H1 (cell line): ENCODE data around the gene MYBPHL. TPM values are rescaled to one million over a fixed set of nuclear protein-coding genes. Genes with fewer than 3 reads are reported as not detected.

Experiments used
- CTCF ChIA-PET: fragments of 300-600 bp; sonication (Branson Sonifier 250); formaldehyde crosslinking; loops from one replicate; lab custom pipeline; 2021; ENCODE audit not compliant: partially characterized antibody; lab: Charles Lee
- POLR2A ChIA-PET: fragments of 300-600 bp; sonication (Branson Sonifier 250); formaldehyde crosslinking; loops from one replicate; lab custom pipeline; 2021; ENCODE audit warnings: inconsistent platforms; ENCODE audit not compliant: partially characterized antibody; lab: Charles Lee
- DNase-seq, 2 experiments: peaks; one replicate each; pipeline versions ENCODE4 v3.0.0 to v3.0.0-alpha.2; 2010 to 2022; ENCODE audit warnings: low spot score in 2 of 2, low read depth in 1 of 2, mixed read lengths in 1 of 2
- FAIRE-seq: peaks from 2 replicates; lab custom pipeline; 2011; peaks lifted over from hg19 to GRCh38; lab: Jason Lieb, UNC
- H2AFZ ChIP-seq: 2 replicates; pipeline ENCODE4 v1.8.1; 2012; ENCODE audit warnings: low read length, inconsistent platforms
- H2AK5ac ChIP-seq: 2 replicates; pipeline ENCODE4 v1.6.1; 2013; ENCODE audit warnings: low read depth, low read length
- H2BK120ac ChIP-seq: replicated peaks from 2 replicates; pipeline ENCODE3; 2013; ENCODE audit warnings: low read depth, low read length, inconsistent platforms
- H2BK12ac ChIP-seq: 2 replicates; pipeline ENCODE4 v1.6.1; 2013; ENCODE audit warnings: low read depth, low read length
- H2BK15ac ChIP-seq: 2 replicates; pipeline ENCODE4 v1.6.1; 2013; ENCODE audit warnings: low read length
- H2BK20ac ChIP-seq: 2 replicates; pipeline ENCODE4 v1.6.1; 2013; ENCODE audit warnings: low read length
- H2BK5ac ChIP-seq: 2 replicates; pipeline ENCODE4 v1.6.1; 2013; ENCODE audit warnings: low read depth, low read length
- H3K14ac ChIP-seq: 2 replicates; pipeline ENCODE4 v1.6.1; 2013; ENCODE audit warnings: inconsistent platforms; ENCODE audit not compliant: insufficient read length
- H3K18ac ChIP-seq: 2 replicates; pipeline ENCODE4 v1.6.1; 2013; ENCODE audit warnings: low read length; ENCODE audit errors: extremely low read depth
- H3K23ac ChIP-seq: 2 replicates; pipeline ENCODE4 v1.6.1; 2013; ENCODE audit warnings: inconsistent platforms; ENCODE audit not compliant: insufficient read length
- H3K23me2 ChIP-seq: 2 replicates; pipeline ENCODE4 v1.6.1; 2013; ENCODE audit warnings: low read depth, low read length
- H3K27ac ChIP-seq: 2 replicates; pipeline ENCODE4 v1.6.1; 2011; ENCODE audit warnings: low read depth, low read length, inconsistent platforms
- H3K27me3 ChIP-seq, 4 experiments: replicated peaks in 1 of 4; 1 replicate in 1 of 4; 2 replicates in 3 of 4; pipeline versions ENCODE4 v1.6.1 to v1.8.1; 2011 to 2013; ENCODE audit warnings: low read length in 3 of 4, mild to moderate bottlenecking in 3 of 4, inconsistent platforms in 2 of 4, mixed read lengths in 2 of 4, moderate library complexity in 1 of 4; ENCODE audit not compliant: control insufficient read depth in 3 of 4, insufficient read depth in 3 of 4; ENCODE audit errors: extremely low read depth in 1 of 4
- H3K36me3 ChIP-seq, 4 experiments: 2 replicates each; pipeline versions ENCODE4 v1.6.1 to v1.8.1; 2011 to 2013; ENCODE audit warnings: mild to moderate bottlenecking in 4 of 4, low read length in 3 of 4, moderate library complexity in 2 of 4, control low read depth in 1 of 4, inconsistent platforms in 1 of 4; ENCODE audit not compliant: insufficient read depth in 4 of 4, control insufficient read depth in 2 of 4
- H3K4ac ChIP-seq: replicated peaks from 2 replicates; pipeline ENCODE3; 2013; ENCODE audit warnings: low read length, low read depth, mixed read lengths, inconsistent platforms; ENCODE audit not compliant: insufficient read length
- H3K4me1 ChIP-seq, 4 experiments: replicated peaks in 1 of 4; 1 replicate in 1 of 4; 2 replicates in 3 of 4; pipeline versions ENCODE4 v1.6.1 to v1.8.1; 2011 to 2013; ENCODE audit warnings: low read length in 3 of 4, inconsistent platforms in 2 of 4, mixed read lengths in 1 of 4; ENCODE audit not compliant: insufficient read depth in 4 of 4, control insufficient read depth in 3 of 4
- H3K4me2 ChIP-seq, 2 experiments: 2 replicates each; pipeline versions ENCODE4 v1.6.1 to v1.8.1; 2011 to 2013; ENCODE audit warnings: low read depth in 2 of 2, low read length in 2 of 2, control low read depth in 1 of 2, inconsistent platforms in 1 of 2, mild to moderate bottlenecking in 1 of 2; ENCODE audit not compliant: insufficient read depth in 1 of 2
- H3K4me3 ChIP-seq, 4 experiments: fragments of 200-600, 300-600 bp in 1 of 4; sonication (generic), shearing (Covaris generic), sonication (Bioruptor Twin) in 1 of 4; 2 replicates each; pipeline versions ENCODE4 v1.5.1 to v1.8.1; 2011 to 2016; ENCODE audit warnings: low read length in 4 of 4, low read depth in 3 of 4, control low read depth in 2 of 4, inconsistent platforms in 2 of 4, mild to moderate bottlenecking in 2 of 4, mixed read lengths in 1 of 4, moderate library complexity in 1 of 4; ENCODE audit not compliant: insufficient read depth in 2 of 4; ENCODE audit errors: extremely low read depth in 1 of 4
- H3K56ac ChIP-seq: replicated peaks from 2 replicates; pipeline ENCODE3; 2013; ENCODE audit warnings: low read depth, mild to moderate bottlenecking, mixed read lengths, low read length, inconsistent platforms; ENCODE audit not compliant: insufficient read length
- H3K79me1 ChIP-seq: 2 replicates; pipeline ENCODE4 v1.6.1; 2013; ENCODE audit warnings: low read depth, low read length, control low read depth
- H3K79me2 ChIP-seq, 2 experiments: 2 replicates each; pipeline versions ENCODE4 v1.6.1 to v1.8.1; 2012 to 2013; ENCODE audit warnings: low read length in 2 of 2, mild to moderate bottlenecking in 2 of 2, inconsistent platforms in 1 of 2; ENCODE audit not compliant: insufficient read depth in 2 of 2, control insufficient read depth in 1 of 2
- H3K9ac ChIP-seq, 4 experiments: replicated peaks in 1 of 4; 1 replicate in 1 of 4; 2 replicates in 3 of 4; pipeline versions ENCODE4 v1.6.1 to v1.8.1; 2011 to 2013; ENCODE audit warnings: low read depth in 3 of 4, low read length in 3 of 4, control low read depth in 2 of 4, mild to moderate bottlenecking in 2 of 4, moderate library complexity in 2 of 4, inconsistent platforms in 1 of 4; ENCODE audit errors: extremely low read depth in 1 of 4
- H3K9me3 ChIP-seq, 2 experiments: 2 replicates each; pipeline versions ENCODE4 v1.6.1 to v1.8.1; 2012 to 2013; ENCODE audit warnings: mild to moderate bottlenecking in 2 of 2, moderate library complexity in 2 of 2, control low read depth in 1 of 2, inconsistent platforms in 1 of 2, low read depth in 1 of 2, low read length in 1 of 2, mixed read lengths in 1 of 2; ENCODE audit not compliant: insufficient read depth in 2 of 2
- H4K20me1 ChIP-seq, 2 experiments: replicated peaks in 1 of 2; 2 replicates each; pipeline versions ENCODE3 to v1.8.1; 2011 to 2013; ENCODE audit warnings: inconsistent platforms in 2 of 2, low read length in 2 of 2, mild to moderate bottlenecking in 1 of 2; ENCODE audit not compliant: insufficient read depth in 2 of 2, control insufficient read depth in 1 of 2
- H4K5ac ChIP-seq: 2 replicates; pipeline ENCODE4 v1.6.1; 2013; ENCODE audit warnings: low read length, low read depth, mixed read lengths, inconsistent platforms; ENCODE audit not compliant: insufficient read length
- H4K8ac ChIP-seq: 2 replicates; pipeline ENCODE4 v1.8.0; 2013; ENCODE audit warnings: mild to moderate bottlenecking, moderate library complexity, low read length, inconsistent platforms; ENCODE audit not compliant: insufficient read depth; ENCODE audit errors: extremely low read depth
- H4K91ac ChIP-seq: replicated peaks from 2 replicates; pipeline ENCODE3; 2013; ENCODE audit warnings: low read length, mixed read lengths, inconsistent platforms; ENCODE audit not compliant: insufficient read length
- CEBPB ChIP-seq: IDR thresholded peaks from 2 replicates; pipeline ENCODE4 v1.6.1; 2012; ENCODE audit warnings: low read depth, low read length
- NRF1 ChIP-seq: IDR thresholded peaks from 2 replicates; pipeline ENCODE4 v1.6.1; 2011; ENCODE audit warnings: mild to moderate bottlenecking, low read depth, low read length, improper control_type of control experiment
- WGBS, 2 experiments: shearing (Covaris generic) in 1 of 2; methylation state at CpG; one replicate each; pipeline versions ENCODE4 v1.1.6 to v1.1.7; 2013 to 2015; ENCODE audit warnings: low lambda C conversion rate in 2 of 2, mixed read lengths in 2 of 2, inconsistent platforms in 1 of 2, low coverage in 1 of 2, missing lambda C conversion rate in 1 of 2; ENCODE audit not compliant: insufficient replicate concordance in 2 of 2, insufficient coverage in 1 of 2, insufficient read length in 1 of 2; ENCODE audit errors: extremely low coverage in 1 of 2, missing lambda C conversion rate in 1 of 2; 5-methylcytosine and 5-hydroxymethylcytosine counted together
- long read RNA-seq, 2 experiments: library from RNA in 1 of 2; library from capped mRNA in 1 of 2; stranded (forward); transcript quantifications; one replicate each; pipeline ENCODE4 v2.0.0, GENCODE V29; 2021; ENCODE audit warnings: inconsistent platforms in 1 of 2
- polyA minus RNA-seq, 3 experiments: library from RNA; depleted of rRNA, polyadenylated mRNA; stranded (reverse); fragments of >200 nt; gene quantifications; 1 replicate in 2 of 3; 2 replicates in 1 of 3; pipeline ENCODE4 v1.2.3, GENCODE V29; 2011
- polyA plus RNA-seq, 7 experiments: library from polyadenylated mRNA; depleted of rRNA in 3 of 7; stranded (reverse) in 5 of 7; unstranded in 2 of 7; fragments of >200 nt in 5 of 7; fragments of 200-250 nt in 2 of 7; gene quantifications; 1 replicate in 5 of 7; 2 replicates in 1 of 7; 4 replicates in 1 of 7; pipeline versions ENCODE4 v1.2.1 to v1.2.3, GENCODE V29; 2011 to 2013; ENCODE audit warnings: missing spikeins in 2 of 7, mixed read lengths in 2 of 7
- total RNA-seq: library from RNA; stranded (reverse); fragmentation: NEBNext Ultra II Directional; extraction: Animal tissue kit (Norgen Biotek cat#: 25700); gene quantifications from 2 replicates; pipeline ENCODE4 v1.2.1, GENCODE V29; 2021

MYBPHL gene, protein sequence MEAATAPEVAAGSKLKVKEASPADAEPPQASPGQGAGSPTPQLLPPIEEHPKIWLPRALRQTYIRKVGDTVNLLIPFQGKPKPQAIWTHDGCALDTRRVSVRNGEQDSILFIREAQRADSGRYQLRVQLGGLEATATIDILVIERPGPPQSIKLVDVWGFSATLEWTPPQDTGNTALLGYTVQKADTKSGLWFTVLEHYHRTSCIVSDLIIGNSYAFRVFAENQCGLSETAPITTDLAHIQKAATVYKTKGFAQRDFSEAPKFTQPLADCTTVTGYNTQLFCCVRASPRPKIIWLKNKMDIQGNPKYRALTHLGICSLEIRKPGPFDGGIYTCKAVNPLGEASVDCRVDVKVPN
- total RNA-seq (0.30 TPM in 1 of 2 replicates, not detected in the other), polyA plus RNA-seq (2011; rRNA removed) (0.24 and 0.58 TPM in 2 replicates), polyA minus RNA-seq (2011; rRNA and poly(A)+ RNA removed) (0.37 TPM in 1 of 2 replicates, not detected in the other)
- polyA plus RNA-seq (2011; cell fraction: cytosol; rRNA removed): 0.17 TPM
- polyA plus RNA-seq (2011; cell fraction: nucleus; rRNA removed): 0.66 TPM
- polyA plus RNA-seq (2012, experiment 1 of 2): 0.20 to 0.83 TPM (median 0.55 TPM) in 3 of 4 replicates, not detected in the other
- polyA plus RNA-seq (2012, experiment 2 of 2): not detected
- polyA plus RNA-seq (2013, experiment 1 of 2): 0.24 TPM
- 0.09 TPM for polyA plus RNA-seq (2013, experiment 2 of 2)
- 0.81 TPM for polyA minus RNA-seq (2011; cell fraction: cytosol; rRNA and poly(A)+ RNA removed)
- polyA minus RNA-seq (2011; cell fraction: nucleus; rRNA and poly(A)+ RNA removed): not detected
- long read RNA-seq, experiment 1: 0 reads
- long read RNA-seq, experiment 2: 0 reads

DNA sequence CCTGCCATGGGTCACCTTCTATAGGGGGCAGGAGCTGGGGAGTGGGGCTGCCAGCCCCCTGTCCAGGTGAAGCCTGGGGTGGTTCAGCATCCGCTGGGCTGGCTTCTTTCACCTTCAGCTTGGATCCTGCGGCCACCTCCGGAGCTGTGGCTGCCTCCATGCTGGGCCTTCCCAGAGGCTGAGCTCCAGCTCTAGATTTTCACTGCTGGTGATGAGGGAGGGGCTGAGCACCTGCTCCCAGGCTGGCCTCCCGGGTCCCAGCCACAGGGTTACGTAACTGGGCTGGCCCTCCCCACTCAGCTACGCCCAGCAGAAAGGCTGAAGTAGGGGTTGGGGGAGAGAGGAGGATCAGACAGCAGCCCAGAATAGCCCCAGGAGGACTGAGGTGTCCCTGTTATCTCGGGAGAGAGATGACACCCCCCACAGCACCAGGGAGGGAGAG, at the start of gene MYBPHL:
TSS of gene MYBPHL (minus strand) at position 180 of the 442 bp plus-strand sequence. CDS start at position 160, 20 bp downstream.
- Histone ChIP-seq H3K9me3 (no peaks in the 10 kb centered on the region), H4K20me1 (peaks cover 0 to 2% of the 10 kb centered on the region in 2 experiments), H3K79me2 (no peaks in the 10 kb centered on the region), H3K4me1 (peaks cover 0 to 9% (median 3%) of the 10 kb centered on the region in 4 experiments; a peak in 2 of 7 replicates), H3K9ac (no peak within 1 kb of the TSS), H3K27me3 (no peaks in the 10 kb centered on the region; a peak in 1 of 7 replicates), H4K91ac (no peak within 1 kb of the TSS), H3K14ac (no peak within 1 kb of the TSS), H4K8ac (no peak within 1 kb of the TSS), H3K79me1 (no peaks in the 10 kb centered on the region), H2BK15ac (no peak within 1 kb of the TSS; the same call in 1 of the 2 replicates), H3K18ac (no peak within 1 kb of the TSS), H3K27ac (no peak within 1 kb of the TSS), H4K5ac (no peak within 1 kb of the TSS), H3K23ac (no peak within 1 kb of the TSS), H2BK20ac (no peak within 1 kb of the TSS), H3K56ac (no peak within 1 kb of the TSS), H2BK12ac (peak within 1 kb of the TSS; percentile 14; the same call in 1 of the 2 replicates), H3K4ac (no peak within 1 kb of the TSS), H3K36me3 (peaks cover 0 to 2% (median 0%) of the 10 kb centered on the region in 4 experiments; a peak in 2 of 8 replicates), H2AFZ (no peak within 1 kb of the TSS), H3K4me3 (no peak within 1 kb of the TSS), H2BK120ac (no peak within 1 kb of the TSS), H3K23me2 (peaks cover 1% of the 10 kb centered on the region; the same call in 1 of the 2 replicates), H2BK5ac (no peak within 1 kb of the TSS), H3K4me2 (no peak within 1 kb of the TSS), H2AK5ac (no peak within 1 kb of the TSS)
- ChIA-PET CTCF (interaction anchor here (0.9 to 5.6 kb wide), 8 partner anchors 10 to 329 kb away, joined by 3 to 45 read pairs (median 15); partner anchors contain the start of genes PSRC1 and SORT1), POLR2A (interaction anchor here (0.6 to 3.6 kb wide), 8 partner anchors 10 to 111 kb away, joined by 3 to 13 read pairs (median 3); partner anchors contain the start of genes PSRC1 and SORT1)
- DNase-seq (no peak), FAIRE-seq (no peak)
- TF ChIP-seq NRF1 (no peak), CEBPB (0 out of 2 replicates have a peak, but pooled peaks have one; percentile 5)
- 87% methylated on average over 7 of the region's 7 CpGs; no CpG with 5 or more reads in 1 of the 2 experiments for WGBS, 2 experiments
